Measurements from ENCODE around the gene ENTHD1.
"Not testable (repeated sequence)": the region's sequence is repeated elsewhere in the genome, so short reads cannot be mapped to it uniquely, and the experiment has no call there.

ENTHD1 gene

GRCh38 chr22:39904024-39904423 is 10.5 kb upstream of the ENTHD1 start:
- H3K36me3 ChIP-seq (ENCODE audit: insufficient read depth, low read length); H2AFZ ChIP-seq (ENCODE audit: low read depth, low read length); H3K27me3 ChIP-seq (ENCODE audit: insufficient read depth, low read length); H3K4me3 ChIP-seq (ENCODE audit: low read length); H3K4me1 ChIP-seq (ENCODE audit: insufficient read depth, low read length); H3K9me3 ChIP-seq (ENCODE audit: low read length): not testable (repeated sequence)

GRCh38 chr22:39901565-39902146 is 8.1 kb upstream of the ENTHD1 start:
- H3K4me3 ChIP-seq (ENCODE audit: low read length) = no peak overlapping the region
- H3K27me3 ChIP-seq (ENCODE audit: insufficient read depth, low read length) = peaks cover 6% of the 10 kb centered on the region
- no peaks in the 10 kb centered on the region for H3K9me3 ChIP-seq (ENCODE audit: low read length)
- no peaks in the 10 kb centered on the region for H3K4me1 ChIP-seq (ENCODE audit: insufficient read depth, low read length)
- H3K36me3 ChIP-seq (ENCODE audit: insufficient read depth, low read length) = no peaks in the 10 kb centered on the region
- H2AFZ ChIP-seq (ENCODE audit: low read depth, low read length) = no peak overlapping the region

- Histone ChIP-seq H2AFZ (ENCODE audit: low read depth, low read length) (no peak within 1 kb of the TSS), H3K27me3 (ENCODE audit: insufficient read depth, low read length) (peaks cover 8% of the 10 kb centered on the region), H3K4me3 (ENCODE audit: low read length) (no peak within 1 kb of the TSS), H3K36me3 (ENCODE audit: insufficient read depth, low read length) (no peaks in the 10 kb centered on the region), H3K9me3 (ENCODE audit: low read length) (no peaks in the 10 kb centered on the region), H3K4me1 (ENCODE audit: insufficient read depth, low read length) (no peaks in the 10 kb centered on the region)
These were observed 7.0 kb upstream of the ENTHD1 start, which contains the start of gene GRAP2 for GRCh38 chr22:39900306-39901227. TSS of gene GRAP2 (plus strand) at chr22:39901084. CDS start at chr22:39947107, 46,023 bp downstream.

- Histone ChIP-seq H3K27me3 (ENCODE audit: insufficient read depth, low read length) (peaks cover 5% of the 10 kb centered on the region), H3K36me3 (ENCODE audit: insufficient read depth, low read length) (no peaks in the 10 kb centered on the region)
These were observed 5.4 kb upstream of the ENTHD1 start for GRCh38 chr22:39898997-39899396.

GRCh38 chr22:39897841-39898240 is 4.3 kb upstream of the ENTHD1 start:
- no peaks in the 10 kb centered on the region for H3K9me3 ChIP-seq (ENCODE audit: low read length)
- H3K27me3 ChIP-seq (ENCODE audit: insufficient read depth, low read length) = peaks cover 5% of the 10 kb centered on the region
- no peaks in the 10 kb centered on the region for H3K4me1 ChIP-seq (ENCODE audit: insufficient read depth, low read length)
- H3K4me3 ChIP-seq (ENCODE audit: low read length) = no peak overlapping the region
- H2AFZ ChIP-seq (ENCODE audit: low read depth, low read length) = no peak overlapping the region
- no peaks in the 10 kb centered on the region for H3K36me3 ChIP-seq (ENCODE audit: insufficient read depth, low read length)

More at GRCh38 chr22:39898997-39899396, 5.4 kb upstream of the ENTHD1 start:
- Histone ChIP-seq H3K4me1 (ENCODE audit: insufficient read depth, low read length) (no peaks in the 10 kb centered on the region), H3K4me3 (ENCODE audit: low read length) (no peak overlapping the region), H2AFZ (ENCODE audit: low read depth, low read length) (no peak overlapping the region), H3K9me3 (ENCODE audit: low read length) (no peaks in the 10 kb centered on the region)

- H3K27me3 ChIP-seq (ENCODE audit: insufficient read depth, low read length) = peaks cover 5% of the 10 kb centered on the region
- H3K36me3 ChIP-seq (ENCODE audit: insufficient read depth, low read length) = no peaks in the 10 kb centered on the region
- H2AFZ ChIP-seq (ENCODE audit: low read depth, low read length) = no peak overlapping the region
- no peaks in the 10 kb centered on the region for H3K9me3 ChIP-seq (ENCODE audit: low read length)
- H3K4me3 ChIP-seq (ENCODE audit: low read length) = no peak overlapping the region
- no peaks in the 10 kb centered on the region for H3K4me1 ChIP-seq (ENCODE audit: insufficient read depth, low read length)
These were observed 2.9 kb upstream of the ENTHD1 start for GRCh38 chr22:39896313-39896996.

- H3K9me3 ChIP-seq (ENCODE audit: low read length) = no peaks in the 10 kb centered on the region
- H3K4me3 ChIP-seq (ENCODE audit: low read length) = no peak overlapping the region
- H2AFZ ChIP-seq (ENCODE audit: low read depth, low read length) = no peak overlapping the region
- H3K27me3 ChIP-seq (ENCODE audit: insufficient read depth, low read length) = peaks cover 2% of the 10 kb centered on the region
- H3K36me3 ChIP-seq (ENCODE audit: insufficient read depth, low read length) = no peaks in the 10 kb centered on the region
- no peaks in the 10 kb centered on the region for H3K4me1 ChIP-seq (ENCODE audit: insufficient read depth, low read length)
These were observed 2.1 kb upstream of the ENTHD1 start for GRCh38 chr22:39895682-39896081.

GRCh38 chr22:39894554-39895092 is 1.1 kb upstream of the ENTHD1 start:
- H3K9me3 ChIP-seq (ENCODE audit: low read length) = no peaks in the 10 kb centered on the region
- H3K36me3 ChIP-seq (ENCODE audit: insufficient read depth, low read length) = no peaks in the 10 kb centered on the region
- no peak overlapping the region for H3K4me3 ChIP-seq (ENCODE audit: low read length)
- H3K27me3 ChIP-seq (ENCODE audit: insufficient read depth, low read length) = peaks cover 2% of the 10 kb centered on the region
- H2AFZ ChIP-seq (ENCODE audit: low read depth, low read length) = no peak overlapping the region
- H3K4me1 ChIP-seq (ENCODE audit: insufficient read depth, low read length) = no peaks in the 10 kb centered on the region

GRCh38 chr22:39889924-39890323 is 3.6 kb downstream of the ENTHD1 start:
- H3K9me3 ChIP-seq (ENCODE audit: low read length); H3K4me3 ChIP-seq (ENCODE audit: low read length); H3K4me1 ChIP-seq (ENCODE audit: insufficient read depth, low read length); H2AFZ ChIP-seq (ENCODE audit: low read depth, low read length); H3K36me3 ChIP-seq (ENCODE audit: insufficient read depth, low read length); H3K27me3 ChIP-seq (ENCODE audit: insufficient read depth, low read length): not testable (repeated sequence)

- Histone ChIP-seq H3K4me3 (ENCODE audit: low read length) (no peak overlapping the region), H2AFZ (ENCODE audit: low read depth, low read length) (no peak overlapping the region), H3K9me3 (ENCODE audit: low read length) (no peaks in the 10 kb centered on the region), H3K27me3 (ENCODE audit: insufficient read depth, low read length) (peaks cover 2% of the 10 kb centered on the region), H3K4me1 (ENCODE audit: insufficient read depth, low read length) (no peaks in the 10 kb centered on the region), H3K36me3 (ENCODE audit: insufficient read depth, low read length) (no peaks in the 10 kb centered on the region)
These were observed 10.5 kb downstream of the ENTHD1 start for GRCh38 chr22:39883057-39883456.

GRCh38 chr22:39880722-39881121 is 12.8 kb downstream of the ENTHD1 start:
- Histone ChIP-seq H3K4me1 (ENCODE audit: insufficient read depth, low read length) (no peaks in the 10 kb centered on the region), H3K9me3 (ENCODE audit: low read length) (no peaks in the 10 kb centered on the region), H2AFZ (ENCODE audit: low read depth, low read length) (no peak overlapping the region), H3K36me3 (ENCODE audit: insufficient read depth, low read length) (no peaks in the 10 kb centered on the region), H3K4me3 (ENCODE audit: low read length) (no peak overlapping the region), H3K27me3 (ENCODE audit: insufficient read depth, low read length) (peaks cover 2% of the 10 kb centered on the region)

GRCh38 chr22:39877079-39877845 is 16.3 kb downstream of the ENTHD1 start:
- Histone ChIP-seq H2AFZ (ENCODE audit: low read depth, low read length) (no peak overlapping the region), H3K4me3 (ENCODE audit: low read length) (no peak overlapping the region), H3K36me3 (ENCODE audit: insufficient read depth, low read length) (no peaks in the 10 kb centered on the region), H3K9me3 (ENCODE audit: low read length) (no peaks in the 10 kb centered on the region), H3K4me1 (ENCODE audit: insufficient read depth, low read length) (no peaks in the 10 kb centered on the region), H3K27me3 (ENCODE audit: insufficient read depth, low read length) (peaks cover 2% of the 10 kb centered on the region)

Data from neuron (in vitro differentiated cells).